Upper lobe of left lung (tissue), 6 donors: Measurements from ENCODE around the gene TELO2. TPM values are rescaled to one million over a fixed set of nuclear protein-coding genes. Genes with fewer than 3 reads are reported as not detected.
"Not testable (repeated sequence)": the region's sequence is repeated elsewhere in the genome, so short reads cannot be mapped to it uniquely, and the experiment has no call there.

Experiments used
- ATAC-seq, 2 donors: fragments of 200-7000 bp; cut with Tn5 transposase; one replicate each; pipeline ENCODE4 v1.9.1; 2022; ENCODE audit warnings: mild to moderate bottlenecking in 2 of 2, moderate library complexity in 2 of 2; ENCODE audit not compliant: low FRiP score in 2 of 2
- DNase-seq, 2 donors: peaks; one replicate each; pipeline ENCODE4 v3.0.0-alpha.2; 2019 to 2020
- H3K27ac ChIP-seq, 4 donors: fragments of 200-600 bp; sonication (generic); one replicate each; pipeline ENCODE4 v1.5.1; 2016 to 2019
- H3K27me3 ChIP-seq, 4 donors: fragments of 200-600 bp; sonication (generic); one replicate each; pipeline ENCODE4 v1.5.1; 2017 to 2019
- H3K36me3 ChIP-seq, 4 donors: fragments of 200-600 bp; sonication (generic); one replicate each; pipeline ENCODE4 v1.5.1; 2016 to 2019
- H3K4me1 ChIP-seq, 4 donors: fragments of 200-600 bp; sonication (generic); one replicate each; pipeline ENCODE4 v1.5.1; 2018 to 2019
- H3K4me3 ChIP-seq, 4 donors: fragments of 200-600 bp; sonication (generic); one replicate each; pipeline ENCODE4 v1.5.1; 2017 to 2019; ENCODE audit warnings: mild to moderate bottlenecking in 2 of 4, moderate library complexity in 1 of 4
- H3K9me3 ChIP-seq, 4 donors: fragments of 200-600 bp; sonication (generic); one replicate each; pipeline ENCODE4 v1.5.1; 2018 to 2019
- CTCF ChIP-seq, 6 experiments: fragments of 450-650 bp in 4 of 6; fragments of 200-600 bp in 2 of 6; sonication (generic) in 2 of 6; IDR thresholded peaks; one replicate each; pipeline ENCODE4 v1.5.1; 2016 to 2019; ENCODE audit warnings: antibody characterized with exemption in 6 of 6
- EP300 ChIP-seq, 4 donors: sonication (generic); formaldehyde crosslinking; IDR thresholded peaks; one replicate each; pipeline ENCODE4 v1.5.1; 2017; ENCODE audit warnings: antibody characterized with exemption in 4 of 4, control low read depth in 2 of 4
- POLR2A ChIP-seq, 4 donors: fragments of 450-650 bp; IDR thresholded peaks; one replicate each; pipeline ENCODE4 v1.5.1; 2016 to 2017; ENCODE audit warnings: antibody characterized with exemption in 4 of 4, mild to moderate bottlenecking in 2 of 4
- POLR2AphosphoS5 ChIP-seq, 2 donors: sonication (generic); formaldehyde crosslinking; IDR thresholded peaks; one replicate each; pipeline ENCODE4 v1.5.1; 2017; ENCODE audit warnings: antibody characterized with exemption in 2 of 2
- WGBS, 2 donors: methylation state at CpG; one replicate each; pipeline ENCODE4 v1.1.5; 2017 to 2018; 5-methylcytosine and 5-hydroxymethylcytosine counted together
- total RNA-seq, 6 donors: library from RNA; depleted of rRNA in 4 of 6; stranded (reverse); fragments of >200 nt in 4 of 6; gene quantifications; one replicate each; pipeline versions ENCODE4 v1.1.0 to v1.2.1, GENCODE V29; 2016 to 2021
- donor health status: DM: no; HTN: no; CAD: no; lungs with moderate emphysema.
- donor health status: DM: no; HTN: yes; CAD: no; lungs with severe emphysema.

Gene TELO2
- total RNA-seq, 6 donors from 2014 or later: 13.8 to 130 (median 41.5) TPM

DNA sequence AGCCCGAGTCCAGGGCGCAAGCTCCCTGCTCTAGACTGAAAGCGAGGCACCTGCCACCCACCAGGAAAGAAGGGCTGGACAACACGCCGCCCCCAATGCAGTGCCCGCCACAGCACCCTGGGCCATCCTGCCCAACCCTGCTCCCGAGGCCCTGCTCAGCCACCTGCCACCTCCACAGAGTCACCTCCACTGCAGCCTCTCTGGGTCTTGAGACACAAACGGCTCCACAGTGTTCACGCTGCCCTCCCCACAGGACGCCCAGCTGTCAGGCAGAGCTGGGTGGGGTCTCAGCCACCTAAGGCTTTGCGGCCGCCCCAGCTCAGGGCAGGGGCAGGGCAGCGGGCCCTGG lies 27.6 kb upstream of the TELO2 start:
- H3K36me3 ChIP-seq: peaks cover 8 to 37% (median 17%) of the 10 kb centered on the region in 4 donors
- DNase-seq: peak in 1 of 2 donors; percentile 71
- 98 to 100% methylated on average over 3 to 7 of the region's 13 CpGs for WGBS, 2 donors

DNA sequence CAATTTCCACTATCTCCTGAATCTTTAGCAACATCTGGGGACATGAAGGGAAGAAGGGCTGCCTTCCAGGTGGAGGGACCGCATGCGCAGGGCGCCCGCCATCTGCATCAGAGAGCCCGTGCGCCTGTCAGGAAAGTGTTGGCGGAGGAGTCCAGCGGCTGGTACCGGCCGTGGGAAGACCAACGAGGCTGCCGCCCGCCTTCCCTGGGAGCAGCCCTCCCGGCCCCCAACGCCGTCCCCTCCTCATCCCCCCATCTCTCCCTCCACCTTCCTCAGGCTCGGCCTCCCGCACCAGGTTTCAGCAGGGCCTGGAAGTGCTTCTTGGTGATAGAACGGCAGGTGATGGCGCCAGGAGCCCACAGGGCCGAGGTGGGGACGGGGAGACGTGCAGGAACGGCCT lies 27.1 kb upstream of the TELO2 start:
- H3K36me3 ChIP-seq: peaks cover 3 to 32% (median 12%) of the 10 kb centered on the region in 4 donors
- no peaks in the 10 kb centered on the region for H3K9me3 ChIP-seq
- H3K4me1 ChIP-seq: peaks cover 0 to 21% (median 12%) of the 10 kb centered on the region in 4 donors
- TF ChIP-seq EP300 (IDR thresholded peaks at IDR 0.05): no peak
- TF ChIP-seq CTCF (IDR thresholded peaks at IDR 0.05): no peak
- TF ChIP-seq POLR2AphosphoS5 (IDR thresholded peaks at IDR 0.05): no peak
- no peak for TF ChIP-seq POLR2A (IDR thresholded peaks at IDR 0.05)
- H3K4me3 ChIP-seq: no peak overlapping the region
- DNase-seq (peak in 1 of 2 donors; percentile 81), ATAC-seq (no peak)
- no peak overlapping the region for H3K27ac ChIP-seq
- 90 to 94% methylated on average over 21 to 24 of the region's 24 CpGs for WGBS, 2 donors
- H3K27me3 ChIP-seq: no peaks in the 10 kb centered on the region

More for the DNA sequence above, 27.6 kb upstream of the TELO2 start:
- no peak for TF ChIP-seq CTCF (IDR thresholded peaks at IDR 0.05)
- TF ChIP-seq POLR2AphosphoS5 (IDR thresholded peaks at IDR 0.05): no peak
- TF ChIP-seq POLR2A (IDR thresholded peaks at IDR 0.05): no peak
- TF ChIP-seq EP300 (IDR thresholded peaks at IDR 0.05): no peak
- Histone ChIP-seq H3K4me1 (peaks cover 0 to 16% (median 8%) of the 10 kb centered on the region in 4 donors), H3K27me3 (no peaks in the 10 kb centered on the region), H3K9me3 (no peaks in the 10 kb centered on the region), H3K27ac (no peak overlapping the region), H3K4me3 (no peak overlapping the region)
- no peak for ATAC-seq

- no peaks in the 10 kb centered on the region for H3K27me3 ChIP-seq
- H3K36me3 ChIP-seq: peaks cover 0 to 25% (median 7%) of the 10 kb centered on the region in 4 donors
- DNase-seq: peak in 1 of 2 donors; percentile 51
- H3K4me1 ChIP-seq: peaks cover 0 to 31% (median 18%) of the 10 kb centered on the region in 4 donors
- WGBS, 2 donors: 86 to 89% methylated on average over 6 to 14 of the region's 14 CpGs
- H3K9me3 ChIP-seq: no peaks in the 10 kb centered on the region
- no peak overlapping the region for H3K4me3 ChIP-seq
- TF ChIP-seq POLR2AphosphoS5 (IDR thresholded peaks at IDR 0.05) (no peak), EP300 (IDR thresholded peaks at IDR 0.05) (no peak), CTCF (IDR thresholded peaks at IDR 0.05) (no peak), POLR2A (IDR thresholded peaks at IDR 0.05) (no peak)
- ATAC-seq: no peak
- no peak overlapping the region for H3K27ac ChIP-seq
These were observed 26.1 kb upstream of the TELO2 start for GRCh38 chr16:1466968-1467521.

DNA sequence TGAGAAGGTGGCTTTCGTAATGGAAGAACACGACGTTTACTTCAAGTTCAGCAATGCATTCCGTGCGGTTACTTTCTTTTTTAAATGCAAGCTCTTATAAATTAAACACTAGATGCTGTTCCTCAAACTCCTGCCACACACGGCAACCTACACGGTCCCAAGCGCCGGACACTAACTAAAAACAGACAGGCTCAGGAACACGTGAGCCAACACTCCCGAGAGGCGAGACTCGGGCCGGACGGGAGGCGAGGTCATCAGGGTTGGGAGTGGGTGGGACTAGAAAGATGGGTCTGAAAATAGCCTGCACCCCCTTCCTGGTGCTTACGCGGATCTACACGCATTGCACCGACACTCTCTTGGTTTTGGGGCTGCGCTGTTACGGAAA lies 24.7 kb upstream of the TELO2 start:
- H3K4me1 ChIP-seq: peaks cover under 1 to 45% (median 19%) of the 10 kb centered on the region in 4 donors
- H3K27ac ChIP-seq: no peak overlapping the region
- DNase-seq: peak in 1 of 2 donors; percentile 53
- H3K9me3 ChIP-seq: no peaks in the 10 kb centered on the region
- H3K27me3 ChIP-seq: no peaks in the 10 kb centered on the region
- TF ChIP-seq CTCF (IDR thresholded peaks at IDR 0.05): no peak
- TF ChIP-seq EP300 (IDR thresholded peaks at IDR 0.05): no peak
- no peak for TF ChIP-seq POLR2A (IDR thresholded peaks at IDR 0.05)
- TF ChIP-seq POLR2AphosphoS5 (IDR thresholded peaks at IDR 0.05): no peak
- H3K4me3 ChIP-seq: no peak overlapping the region
- peaks cover 0 to 22% (median 3%) of the 10 kb centered on the region in 4 donors for H3K36me3 ChIP-seq
- ATAC-seq: no peak
- WGBS, 2 donors: 89 to 91% methylated on average over 22 of the region's 22 CpGs

DNA sequence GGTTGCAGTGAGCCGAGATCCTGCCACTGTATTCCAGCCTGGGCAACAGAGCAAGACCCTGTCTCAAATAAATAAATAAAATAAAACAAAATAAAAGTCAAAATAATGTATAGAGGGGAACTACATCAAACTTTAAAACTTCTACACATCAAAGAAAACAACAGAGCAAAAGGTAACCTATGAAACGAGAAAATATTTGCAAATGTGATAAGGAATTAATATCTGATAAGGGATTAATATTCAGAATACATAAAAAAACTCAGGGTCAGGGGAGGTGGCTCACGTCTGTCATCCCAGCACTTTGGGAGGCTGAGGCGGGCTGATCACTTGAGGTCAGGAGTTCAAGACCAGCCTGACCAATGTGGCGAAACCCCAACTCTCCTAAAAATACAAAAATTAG lies 24.0 kb upstream of the TELO2 start:
- Histone ChIP-seq H3K4me1 (peaks cover 8 to 52% (median 26%) of the 10 kb centered on the region in 4 donors), H3K27ac (peak overlapping the region in 2 of 4 donors; percentile 74 to 80), H3K36me3 (peaks cover 0 to 15% (median 1%) of the 10 kb centered on the region in 4 donors)
- not testable (repeated sequence) for DNase-seq, H3K9me3 ChIP-seq, H3K27me3 ChIP-seq, H3K4me3 ChIP-seq, ATAC-seq
- WGBS, 2 donors: 70 to 80% methylated on average over 5 of the region's 5 CpGs
